IPS-18c (cell line): ENCODE measurements around the gene SMYD5.
"Not testable (repeated sequence)": the region's sequence is repeated elsewhere in the genome, so short reads cannot be mapped to it uniquely, and the experiment has no call there.

Experiments
- H3K4me3 ChIP-seq: 2 replicates; pipeline ENCODE4 v1.7.0; 2013; ENCODE audit warnings: low read depth, mild to moderate bottlenecking, low read length, moderate library complexity; ENCODE audit not compliant: insufficient read depth
- H3K9me3 ChIP-seq: one replicate; pipeline ENCODE4 v1.6.1; 2013; ENCODE audit warnings: mild to moderate bottlenecking, low read length, moderate library complexity; ENCODE audit not compliant: control insufficient read depth, insufficient read depth

Gene SMYD5

DNA sequence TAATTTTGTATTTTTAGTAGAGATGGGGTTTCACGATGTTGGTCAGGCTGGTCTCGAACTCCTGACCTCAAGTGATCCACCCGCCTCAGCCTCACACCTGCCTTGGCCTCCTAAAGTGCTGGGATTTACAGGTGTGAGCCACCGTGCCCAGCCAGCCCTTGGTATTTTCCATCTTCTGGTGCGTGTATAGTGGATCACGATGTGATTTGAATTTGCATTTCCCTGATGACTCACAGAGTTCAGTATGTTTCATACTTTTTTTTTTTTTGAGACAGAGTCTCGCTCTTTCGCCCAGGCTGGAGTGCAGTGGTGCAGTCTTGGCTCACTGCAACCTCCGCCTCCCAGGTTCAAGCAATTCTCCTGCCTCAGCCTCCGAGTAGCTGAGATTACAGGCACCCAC lies 13.8 kb upstream of the SMYD5 start:
- not testable (repeated sequence) for H3K4me3 ChIP-seq, H3K9me3 ChIP-seq

DNA sequence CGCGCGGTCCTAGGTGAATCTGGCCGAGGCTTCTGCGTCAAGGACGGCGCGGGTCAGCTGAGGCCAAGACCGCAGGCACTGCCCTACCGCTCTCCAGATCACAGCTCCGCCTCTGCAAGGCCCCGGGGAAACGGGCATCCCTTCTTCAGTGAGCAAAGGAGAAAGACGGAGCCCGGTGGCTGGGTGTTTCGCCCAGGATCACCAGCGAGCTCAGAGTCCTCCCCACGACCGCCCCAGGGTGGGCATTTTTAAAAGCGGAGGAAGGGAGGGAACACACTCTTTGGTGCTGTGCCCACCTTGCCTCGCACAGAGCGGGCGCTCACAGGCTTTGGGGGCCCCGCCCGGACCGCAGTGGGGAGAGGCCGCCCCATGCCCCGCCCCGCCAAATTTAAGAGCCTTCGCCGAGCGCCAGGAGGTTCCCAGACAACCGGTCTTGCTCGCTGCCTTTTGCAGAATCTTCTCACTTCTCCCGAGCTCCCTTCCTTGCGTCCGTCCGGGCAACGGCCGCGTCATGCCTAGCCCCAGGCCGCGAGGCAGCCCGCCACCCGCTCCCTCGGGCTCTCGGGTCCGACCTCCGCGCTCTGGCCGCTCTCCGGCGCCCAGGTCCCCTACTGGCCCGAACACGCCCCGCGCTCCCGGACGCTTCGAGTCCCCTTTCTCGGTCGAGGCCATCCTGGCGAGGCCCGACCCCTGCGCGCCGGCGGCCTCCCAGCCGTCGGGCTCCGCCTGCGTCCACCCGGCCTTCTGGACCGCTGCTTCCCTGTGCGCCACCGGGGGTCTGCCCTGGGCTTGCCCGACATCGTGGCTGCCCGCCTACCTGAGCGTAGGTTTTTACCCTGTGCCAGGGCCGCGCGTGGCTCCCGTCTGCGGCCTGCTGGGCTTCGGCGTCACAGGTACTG lies 11.6 kb upstream of the SMYD5 start, which contains the start of gene NOTO:
Gene NOTO (plus strand): TSS at position 419 of the 899 bp plus-strand sequence. CDS start 93 bp downstream, at position 512.
- H3K9me3 ChIP-seq, result peaks cover 3% of the 10 kb centered on the region
- peak within 1 kb of the TSS; percentile 45 for H3K4me3 ChIP-seq

DNA sequence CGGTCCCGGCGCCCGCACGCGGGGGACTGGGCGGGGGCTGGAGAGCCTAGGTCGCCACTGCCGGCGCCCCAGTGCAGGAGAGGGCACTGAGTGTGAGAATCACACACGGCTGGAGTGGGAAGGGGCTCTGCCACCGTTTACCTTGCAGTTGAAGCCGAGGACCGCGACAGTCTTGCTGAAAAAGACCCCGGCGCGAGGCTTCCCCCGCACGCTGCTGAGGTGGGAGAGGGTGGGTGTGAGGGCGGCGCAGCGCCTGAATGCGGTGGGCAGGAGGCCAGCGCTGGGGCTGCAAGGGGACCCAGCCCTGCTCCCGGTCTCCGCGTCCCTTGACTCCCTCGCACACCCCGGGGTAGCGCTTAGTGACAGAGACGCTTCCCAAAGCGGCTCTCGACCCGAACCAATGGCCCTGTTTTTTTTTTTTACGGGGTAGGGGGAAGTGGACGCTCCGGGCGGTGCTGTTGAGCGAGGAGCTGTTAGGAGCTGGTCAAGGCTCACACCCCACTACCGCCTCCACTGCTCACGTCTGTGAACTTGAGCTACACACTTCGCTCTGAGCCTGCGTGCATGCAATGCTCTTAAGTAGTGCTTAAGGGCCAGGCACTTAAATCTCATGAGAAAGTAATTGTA lies 10.9 kb upstream of the SMYD5 start:
- Histone ChIP-seq H3K4me3 (peak overlapping the region; percentile 45), H3K9me3 (peaks cover 3% of the 10 kb centered on the region)

DNA sequence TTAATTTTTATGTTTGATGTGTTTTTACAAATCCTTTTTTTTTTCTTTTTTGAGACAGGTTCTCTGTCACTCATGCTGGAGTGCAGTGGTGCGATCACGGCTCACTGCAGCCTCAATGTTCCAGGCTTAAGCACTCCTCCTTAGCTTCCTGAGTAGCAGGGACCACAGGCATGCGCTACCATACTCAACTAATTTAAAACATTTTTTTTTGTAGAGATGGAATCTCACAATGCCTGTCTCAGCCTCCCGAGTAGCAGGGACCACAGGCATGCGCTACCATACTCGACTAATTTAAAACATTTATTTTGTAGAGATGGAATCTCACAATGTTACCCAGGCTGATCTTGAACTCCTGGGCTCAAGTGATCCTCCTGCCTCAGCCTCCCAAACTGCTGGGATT lies 8.4 kb upstream of the SMYD5 start:
- Histone ChIP-seq H3K4me3 (no peak overlapping the region), H3K9me3 (peaks cover 3% of the 10 kb centered on the region)

DNA sequence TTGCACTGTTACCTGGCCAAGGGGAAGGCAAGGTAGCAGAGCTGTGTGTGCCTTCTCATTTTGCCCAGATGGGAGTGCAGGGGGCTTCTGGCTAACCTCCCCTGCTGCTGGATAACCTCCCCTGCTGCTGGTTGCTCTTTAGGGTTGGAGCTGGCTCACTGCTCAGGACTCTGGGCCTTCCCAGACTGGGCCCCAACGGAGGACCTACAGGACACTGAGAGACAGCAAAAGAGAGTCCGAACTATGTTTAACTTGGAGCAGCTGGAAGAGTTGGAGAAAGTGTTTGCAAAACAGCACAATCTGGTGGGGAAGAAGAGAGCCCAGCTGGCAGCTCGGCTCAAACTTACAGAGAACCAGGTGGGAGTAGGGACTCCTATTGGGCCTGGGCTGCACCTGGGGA lies 5.8 kb upstream of the SMYD5 start:
- Histone ChIP-seq H3K4me3 (no peak overlapping the region), H3K9me3 (peaks cover 3% of the 10 kb centered on the region)

DNA sequence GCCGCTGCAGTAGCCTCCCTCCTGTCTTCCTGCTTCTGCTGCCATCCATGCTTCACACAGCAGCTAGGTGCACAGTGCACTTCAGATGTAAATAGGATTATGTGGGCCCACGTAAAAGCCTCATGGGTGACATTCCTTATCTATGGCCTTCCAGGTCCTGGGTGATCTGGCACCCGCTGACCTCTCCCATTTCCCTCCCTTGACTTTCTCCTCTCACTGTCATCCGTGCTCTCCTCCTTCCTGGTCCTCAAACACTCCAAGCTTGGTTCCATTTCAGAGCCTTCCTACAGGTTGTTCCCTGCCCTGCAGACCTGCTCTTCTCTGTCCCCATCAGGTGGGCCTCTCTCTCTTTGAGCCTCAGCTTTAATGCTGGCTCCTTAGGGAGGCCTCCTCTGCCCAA lies 4.0 kb upstream of the SMYD5 start:
- Histone ChIP-seq H3K9me3 (no peaks in the 10 kb centered on the region), H3K4me3 (no peak overlapping the region)

DNA sequence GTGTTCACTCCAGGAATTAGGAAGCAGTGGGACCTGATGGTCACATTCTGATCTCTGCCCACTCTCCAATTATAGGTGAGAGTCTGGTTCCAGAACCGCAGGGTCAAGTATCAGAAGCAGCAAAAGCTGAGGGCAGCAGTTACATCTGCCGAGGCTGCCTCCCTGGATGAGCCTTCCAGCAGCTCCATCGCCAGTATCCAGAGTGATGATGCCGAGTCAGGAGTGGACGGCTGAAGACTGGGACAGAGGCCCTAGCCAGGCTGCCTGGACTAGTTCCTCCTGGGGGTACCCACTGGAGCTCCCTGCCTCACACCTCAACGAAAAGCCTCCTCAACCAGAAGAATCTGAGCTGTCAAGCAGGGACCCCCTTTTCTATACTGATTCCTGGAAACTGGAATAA lies 3.3 kb upstream of the SMYD5 start:
- H3K4me3 ChIP-seq, result no peak overlapping the region

DNA sequence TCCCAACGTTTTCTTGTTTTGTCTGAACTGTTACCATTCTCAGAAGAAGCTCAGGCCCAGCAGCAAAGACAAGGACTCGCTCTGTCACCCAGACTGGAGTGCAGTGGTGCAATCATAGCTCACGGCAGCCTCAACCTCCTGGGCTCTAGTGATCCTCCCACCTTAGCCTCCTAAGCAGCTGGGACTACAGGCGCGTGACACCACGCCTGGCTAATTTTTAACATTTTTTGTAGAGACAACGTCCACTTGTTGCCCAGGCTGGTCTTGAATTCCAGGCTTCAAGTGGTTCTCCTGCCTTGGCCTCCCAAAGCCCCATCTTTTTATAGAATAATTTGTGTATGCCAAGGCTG lies 2.0 kb upstream of the SMYD5 start:
- Histone ChIP-seq H3K4me3 (no peak overlapping the region), H3K9me3 (no peaks in the 10 kb centered on the region)

More for the DNA sequence above, 3.3 kb upstream of the SMYD5 start:
- no peaks in the 10 kb centered on the region for H3K9me3 ChIP-seq

DNA sequence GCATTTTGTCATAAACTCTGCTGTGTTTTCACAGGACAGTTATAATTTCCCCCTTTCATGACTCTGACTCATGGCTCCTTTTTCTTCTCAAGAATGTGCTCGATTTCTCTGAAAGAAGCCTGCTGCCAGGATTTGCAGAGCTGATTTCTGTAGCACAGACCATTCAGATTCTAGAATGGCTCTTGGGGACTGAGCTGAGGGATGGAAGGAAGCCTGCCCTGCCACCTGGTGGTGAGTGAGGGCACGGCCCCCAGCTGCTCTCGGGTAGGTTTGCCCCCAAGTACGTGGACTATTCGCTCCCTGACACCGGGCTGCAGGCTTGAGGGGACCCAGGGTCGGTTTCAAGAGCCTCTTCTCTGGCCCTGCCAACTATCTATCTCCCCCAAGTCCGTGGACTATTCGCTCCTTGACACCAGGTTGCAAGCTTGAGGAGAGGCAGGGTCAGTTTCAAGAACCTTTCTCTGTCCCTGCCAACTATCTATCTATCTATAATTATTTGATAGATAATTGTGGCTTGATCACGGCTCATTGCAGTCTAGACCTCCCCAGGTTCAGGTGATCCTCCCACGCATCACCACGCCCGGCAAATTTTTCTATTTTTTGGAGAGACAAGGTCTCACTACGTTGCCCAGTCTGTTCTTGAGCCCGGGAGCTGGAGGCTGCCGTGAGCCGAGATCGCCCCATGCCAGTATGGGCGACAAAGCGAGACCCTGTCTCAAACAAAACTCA lies 1.4 kb upstream of the SMYD5 start:
- no peaks in the 10 kb centered on the region for H3K9me3 ChIP-seq
- H3K4me3 ChIP-seq, result no peak overlapping the region

DNA sequence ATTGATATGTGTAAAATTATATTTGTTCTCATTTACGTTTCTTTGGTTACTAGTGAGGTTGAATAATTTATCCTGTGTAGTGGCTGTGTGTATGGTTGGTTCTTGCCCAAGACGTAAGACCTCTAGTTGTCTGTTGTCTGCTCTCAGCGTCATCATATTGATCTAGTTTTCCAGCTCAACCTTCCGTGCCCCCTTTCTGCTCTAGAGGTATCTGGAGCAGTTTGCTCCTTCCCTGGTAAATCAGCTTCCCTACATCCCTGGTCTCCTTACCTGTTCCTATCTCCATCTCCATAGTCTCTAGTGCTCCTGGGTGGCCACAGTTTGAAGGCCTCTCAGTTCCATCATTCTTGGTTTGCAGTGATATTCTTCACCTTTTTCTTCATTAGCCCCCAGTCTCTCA lies 1.2 kb downstream of the SMYD5 start:
- H3K9me3 ChIP-seq, result no peaks in the 10 kb centered on the region
- H3K4me3 ChIP-seq, result no peak overlapping the region

DNA sequence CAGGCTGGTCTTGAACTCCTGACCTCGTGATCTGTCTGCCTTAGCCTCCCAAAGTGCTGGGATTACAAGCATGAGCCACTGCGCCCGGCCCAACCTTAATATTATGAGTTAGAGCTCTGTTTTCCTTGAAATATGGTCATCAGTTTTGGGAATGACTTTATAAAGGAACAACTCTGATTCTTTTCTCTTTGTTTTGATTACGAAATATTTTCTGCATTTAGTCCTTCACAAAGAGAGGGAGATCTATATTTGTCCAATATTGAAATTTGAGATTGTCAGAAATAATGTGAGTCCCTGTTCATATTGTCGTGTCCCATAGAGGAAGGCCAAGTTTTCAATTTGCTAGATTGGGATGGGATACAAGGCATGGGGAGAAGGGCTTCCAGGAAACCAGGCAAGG lies 3.1 kb downstream of the SMYD5 start:
- H3K9me3 ChIP-seq, result no peaks in the 10 kb centered on the region
- H3K4me3 ChIP-seq, result no peak overlapping the region

DNA sequence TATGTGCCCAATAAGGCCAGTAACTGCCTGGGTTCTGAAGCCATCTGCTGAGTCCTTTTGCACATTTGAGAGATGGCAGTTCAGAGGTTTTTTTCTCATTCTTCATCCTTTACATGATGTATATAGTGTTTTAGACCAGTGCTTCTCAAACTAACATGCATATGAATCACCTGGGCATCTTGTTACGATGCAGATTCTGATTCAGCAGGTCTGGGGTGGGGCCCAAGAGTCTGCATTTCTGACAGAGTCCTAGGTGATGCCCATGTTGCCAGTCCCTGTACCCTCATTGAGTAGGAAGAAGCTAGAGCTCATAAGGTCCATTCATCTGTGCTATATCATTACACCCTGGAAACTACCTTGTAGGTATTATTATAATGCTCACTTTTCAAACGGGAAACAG lies 3.8 kb downstream of the SMYD5 start:
- Histone ChIP-seq H3K4me3 (no peak overlapping the region), H3K9me3 (no peaks in the 10 kb centered on the region)

DNA sequence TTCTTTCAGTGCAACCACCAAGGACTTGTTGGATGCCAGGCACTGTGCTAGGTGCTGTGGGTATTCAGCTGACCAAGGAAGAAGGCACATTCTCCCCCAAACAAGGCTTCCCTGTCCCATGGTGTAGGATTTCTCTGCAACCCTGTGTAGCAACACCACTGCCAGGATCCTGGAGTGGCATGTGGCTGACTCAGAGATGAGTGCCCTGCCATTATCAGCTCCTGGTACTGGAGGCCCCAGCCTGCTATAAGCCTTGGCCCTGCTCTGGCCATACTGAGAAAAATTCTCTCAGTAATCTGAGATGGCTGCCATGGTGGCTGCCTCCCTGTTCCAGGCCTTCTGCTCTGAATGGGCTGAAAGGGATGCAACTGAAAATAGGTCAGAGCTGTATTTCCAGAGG lies 4.3 kb downstream of the SMYD5 start:
- H3K4me3 ChIP-seq, result no peak overlapping the region
- H3K9me3 ChIP-seq, result no peaks in the 10 kb centered on the region

DNA sequence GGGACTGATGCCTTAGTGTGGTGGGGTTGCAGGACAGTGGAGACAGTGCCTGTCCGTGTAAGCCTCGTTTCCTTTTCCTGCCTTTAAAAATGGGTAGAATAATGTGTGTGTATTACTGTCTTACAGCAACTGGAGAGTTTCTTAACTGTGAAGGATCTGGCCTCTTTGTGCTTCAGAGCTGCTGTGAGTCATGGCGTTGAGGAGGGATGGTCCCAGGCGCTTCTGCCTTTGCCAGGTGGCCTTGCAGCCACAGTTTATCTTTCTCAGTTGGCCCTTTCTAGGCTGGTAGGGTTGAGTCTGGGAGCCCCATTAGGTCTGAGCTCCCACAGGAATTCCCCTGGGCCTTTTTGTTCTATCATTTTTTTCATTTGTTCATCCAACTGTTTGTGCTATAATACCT lies 9.8 kb downstream of the SMYD5 start:
- Histone ChIP-seq H3K4me3 (no peak overlapping the region), H3K9me3 (no peaks in the 10 kb centered on the region)

DNA sequence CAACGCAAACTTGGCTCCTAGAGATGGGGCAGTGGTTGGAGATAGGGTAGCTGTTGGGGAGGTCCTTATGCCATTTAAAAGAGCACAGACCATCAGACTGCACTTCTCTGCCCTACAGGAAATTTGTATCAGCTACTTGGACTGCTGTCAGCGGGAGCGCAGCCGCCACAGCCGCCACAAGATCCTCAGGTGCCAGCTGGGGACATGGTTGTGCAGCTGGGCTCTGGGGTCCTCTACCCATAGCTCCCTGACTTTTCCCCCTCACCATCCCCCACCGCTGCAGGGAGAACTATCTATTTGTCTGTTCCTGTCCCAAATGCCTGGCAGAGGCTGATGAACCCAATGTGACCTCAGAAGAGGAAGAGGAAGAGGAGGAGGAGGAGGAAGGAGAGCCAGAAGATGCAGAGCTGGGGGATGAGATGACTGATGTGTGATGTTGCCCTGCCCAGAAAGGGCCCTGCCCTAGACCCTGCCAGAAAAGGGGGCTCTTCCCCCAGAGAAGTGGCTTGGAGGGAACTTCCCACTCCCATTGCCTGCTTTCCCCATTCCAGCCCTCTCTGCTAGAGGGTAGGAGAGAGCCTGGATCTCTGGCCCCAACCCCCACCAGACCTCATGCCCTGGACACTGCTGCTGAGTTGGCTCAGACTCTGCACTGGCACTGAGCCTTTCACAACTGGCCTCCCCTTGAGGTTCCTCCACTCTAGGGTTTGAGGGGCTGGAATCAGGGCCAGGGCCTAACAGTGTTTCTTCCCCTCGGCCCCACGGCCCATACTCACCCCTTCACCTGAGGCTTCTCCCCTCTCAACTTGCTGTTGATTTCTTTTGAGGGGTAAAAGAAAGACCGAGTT lies 11.7 kb downstream of the SMYD5 start:
- H3K4me3 ChIP-seq, result no peak overlapping the region

DNA sequence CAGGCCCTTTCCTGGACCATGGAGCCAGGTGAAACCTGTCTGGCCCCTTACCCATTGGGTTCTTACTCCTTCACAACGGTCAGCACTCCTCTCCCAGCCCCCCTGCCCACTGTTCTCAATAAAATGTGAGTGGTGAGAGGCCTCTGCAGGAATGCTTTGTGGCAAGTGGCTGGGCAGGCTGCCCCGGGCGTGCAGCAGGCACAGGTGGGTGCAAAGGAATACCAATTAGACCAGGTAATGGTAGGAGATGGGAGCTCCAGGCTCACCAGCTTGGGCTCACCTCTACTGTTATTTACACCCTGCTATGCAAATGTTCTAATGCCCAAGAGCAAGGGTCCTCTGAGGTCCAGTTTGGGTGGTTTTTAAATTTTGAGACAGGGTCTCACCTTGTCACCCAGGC lies 13.0 kb downstream of the SMYD5 start:
- Histone ChIP-seq H3K9me3 (no peaks in the 10 kb centered on the region), H3K4me3 (no peak overlapping the region)

More for the DNA sequence above, 11.7 kb downstream of the SMYD5 start:
- H3K9me3 ChIP-seq, result no peaks in the 10 kb centered on the region

DNA sequence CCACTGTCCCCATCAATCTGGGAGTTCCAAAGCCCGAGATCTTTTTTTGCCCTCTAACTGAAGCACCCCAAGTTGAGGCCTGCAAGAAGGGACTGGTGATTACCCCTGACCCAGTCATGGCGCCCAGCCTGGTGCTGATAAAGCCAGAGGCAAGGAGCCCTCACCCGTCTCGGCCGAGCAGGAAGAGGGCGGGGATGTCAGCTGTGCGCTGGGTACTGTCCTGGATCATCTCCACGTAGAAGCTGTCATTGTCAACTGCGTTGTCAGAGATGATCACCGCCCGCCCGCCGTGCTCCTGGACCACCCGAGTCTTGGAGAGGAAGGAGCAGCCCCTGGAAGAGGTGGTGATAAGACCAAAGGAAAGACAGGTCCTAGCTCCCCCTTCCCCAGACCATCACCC lies 14.6 kb downstream of the SMYD5 start:
- no peak overlapping the region for H3K4me3 ChIP-seq
- H3K9me3 ChIP-seq, result no peaks in the 10 kb centered on the region
